ENCODE results near the gene REG4.

The REG4 gene

GRCh38 chr1:119799599-119800177, 11.6 kb downstream of the REG4 start:
- DNase-seq (ENCODE audit: low read depth) = no peak
- no peak for TF ChIP-seq CTCF (conservative IDR thresholded peaks at IDR 0.05; ENCODE audit: control insufficient read depth, insufficient read depth, low read depth, low read length)
- H3K4me3 ChIP-seq (ENCODE audit: control insufficient read depth, low read depth, low read length) = no peak overlapping the region

- no peak for TF ChIP-seq CTCF (conservative IDR thresholded peaks at IDR 0.05; ENCODE audit: control insufficient read depth, insufficient read depth, low read depth, low read length)
- H3K4me3 ChIP-seq (ENCODE audit: control insufficient read depth, low read depth, low read length) = no peak overlapping the region
- no peak for DNase-seq (ENCODE audit: low read depth)
These were observed 12.3 kb downstream of the REG4 start for GRCh38 chr1:119799003-119799402.

GRCh38 chr1:119797606-119798005, 13.7 kb downstream of the REG4 start:
- TF ChIP-seq CTCF (conservative IDR thresholded peaks at IDR 0.05; ENCODE audit: control insufficient read depth, insufficient read depth, low read depth, low read length) = no peak
- no peak overlapping the region for H3K4me3 ChIP-seq (ENCODE audit: control insufficient read depth, low read depth, low read length)
- DNase-seq (ENCODE audit: low read depth) = no peak

- TF ChIP-seq CTCF (conservative IDR thresholded peaks at IDR 0.05; ENCODE audit: control insufficient read depth, insufficient read depth, low read depth, low read length) = no peak
- no peak for DNase-seq (ENCODE audit: low read depth)
- H3K4me3 ChIP-seq (ENCODE audit: control insufficient read depth, low read depth, low read length) = no peak overlapping the region
These were observed 14.1 kb downstream of the REG4 start for GRCh38 chr1:119797162-119797561.

- H3K4me3 ChIP-seq (ENCODE audit: control insufficient read depth, low read depth, low read length) = no peak overlapping the region
- DNase-seq (ENCODE audit: low read depth) = no peak
- TF ChIP-seq CTCF (conservative IDR thresholded peaks at IDR 0.05; ENCODE audit: control insufficient read depth, insufficient read depth, low read depth, low read length) = no peak
These were observed 15.7 kb downstream of the REG4 start for GRCh38 chr1:119795261-119796200.

- H3K4me3 ChIP-seq (ENCODE audit: control insufficient read depth, low read depth, low read length) = no peak overlapping the region
- peak; percentile 23 for DNase-seq (ENCODE audit: low read depth)
- TF ChIP-seq CTCF (conservative IDR thresholded peaks at IDR 0.05; ENCODE audit: control insufficient read depth, insufficient read depth, low read depth, low read length) = no peak
These were observed 16.4 kb downstream of the REG4 start for GRCh38 chr1:119794876-119795240.

All from fibroblast of mammary gland (primary cell).